ENCODE data around the gene HCST.
"Not testable (repeated sequence)": the region's sequence is repeated elsewhere in the genome, so short reads cannot be mapped to it uniquely, and the experiment has no call there.

Gene HCST

DNA sequence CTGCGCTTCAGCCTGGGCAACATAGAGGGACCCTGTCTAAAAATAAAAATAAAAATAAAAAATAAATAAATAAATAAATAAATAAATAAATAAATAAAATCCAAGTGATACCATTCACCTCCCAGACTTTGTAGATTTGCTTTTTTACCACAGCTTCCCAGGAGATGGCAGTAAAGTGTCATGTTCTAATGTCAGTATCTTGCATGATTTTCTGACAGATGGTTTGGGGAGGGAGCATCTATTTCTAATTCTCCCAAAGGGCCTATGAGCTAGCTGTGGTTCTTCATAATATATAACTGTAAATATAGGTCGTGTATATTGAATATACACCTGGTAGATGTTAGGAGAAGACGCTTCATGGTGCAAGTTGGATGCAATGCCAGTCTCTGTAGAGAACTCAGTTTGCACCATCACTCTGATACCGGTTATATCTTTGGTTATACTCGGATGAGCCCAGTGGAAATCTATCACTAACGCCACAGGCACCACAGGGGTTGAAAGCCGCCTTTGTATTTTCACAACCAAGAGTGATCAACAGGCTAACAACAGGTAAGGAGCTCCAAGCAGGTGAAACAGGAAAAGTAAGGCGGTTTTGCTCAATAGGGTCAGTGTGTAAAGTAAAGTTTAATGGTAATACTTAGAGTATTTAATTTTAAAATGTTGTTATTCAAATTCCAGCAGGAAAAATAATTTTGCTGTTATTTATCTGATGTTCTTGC lies 20.1 kb upstream of the HCST start:
- DNase-seq, result peak; percentile 85

DNA sequence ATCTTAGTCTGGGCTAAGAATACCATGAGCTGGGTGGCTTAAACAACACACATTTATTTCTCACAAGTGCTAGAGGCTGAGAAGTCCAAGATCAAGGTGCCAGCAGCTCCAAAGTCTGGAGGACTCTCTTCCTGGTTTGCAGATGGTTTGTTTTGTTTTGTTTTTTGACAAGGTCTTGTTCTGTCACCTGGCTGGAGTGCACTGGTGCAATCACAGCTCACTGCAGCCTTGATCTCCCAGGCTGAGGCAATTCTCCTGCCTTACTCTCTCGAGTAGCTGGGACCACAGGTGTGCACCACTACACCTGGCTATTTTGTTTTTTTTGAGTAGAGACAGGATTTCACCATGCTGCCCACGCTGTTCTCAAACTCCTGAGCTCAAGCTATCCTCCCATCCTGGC lies 18.4 kb upstream of the HCST start:
- no peak for DNase-seq

DNA sequence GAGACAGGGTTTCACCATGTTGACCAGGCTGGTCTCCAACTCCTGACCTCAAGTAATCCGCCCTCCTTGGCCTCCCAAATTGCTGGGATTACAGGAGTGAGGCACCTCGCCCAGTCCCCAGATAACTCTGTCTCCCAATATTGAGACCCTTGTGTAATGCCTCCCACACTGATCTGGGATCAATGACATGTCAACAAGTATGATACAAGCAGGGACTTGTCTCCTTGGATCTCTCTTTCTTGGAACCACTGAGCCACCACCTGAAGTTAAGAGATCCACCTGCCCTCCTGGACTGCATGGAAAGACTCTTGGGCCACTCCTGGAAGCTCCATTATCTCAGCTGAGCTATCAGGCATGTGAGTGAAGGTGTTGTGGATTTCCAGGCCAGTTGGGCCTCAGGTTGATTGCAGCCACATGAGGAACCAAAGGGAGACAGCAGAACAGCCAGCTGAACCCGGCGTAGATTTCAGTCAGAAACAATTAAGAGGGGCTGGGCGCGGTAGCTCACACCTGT lies 17.0 kb upstream of the HCST start:
- DNase-seq, result no peak

DNA sequence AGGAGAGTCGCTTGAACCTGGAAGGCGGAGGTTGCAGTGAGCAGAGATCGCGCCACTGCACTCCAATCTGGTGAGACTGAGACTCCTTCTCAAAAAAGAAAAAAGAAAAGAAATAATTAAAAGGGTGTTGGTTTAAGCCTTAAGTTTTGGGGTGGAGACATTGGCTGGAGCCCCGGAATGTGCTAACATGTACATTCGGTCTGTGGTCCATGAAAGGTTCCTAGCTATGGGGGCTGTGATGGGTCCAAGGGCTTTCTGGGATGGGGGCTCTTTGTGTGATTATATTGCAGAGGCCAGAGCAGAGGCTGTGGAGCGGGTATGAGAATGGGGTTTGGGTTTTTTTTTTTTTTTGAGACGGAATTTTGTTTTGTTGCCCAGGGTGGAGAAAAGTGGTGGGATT lies 16.4 kb upstream of the HCST start:
- no peak for DNase-seq

DNA sequence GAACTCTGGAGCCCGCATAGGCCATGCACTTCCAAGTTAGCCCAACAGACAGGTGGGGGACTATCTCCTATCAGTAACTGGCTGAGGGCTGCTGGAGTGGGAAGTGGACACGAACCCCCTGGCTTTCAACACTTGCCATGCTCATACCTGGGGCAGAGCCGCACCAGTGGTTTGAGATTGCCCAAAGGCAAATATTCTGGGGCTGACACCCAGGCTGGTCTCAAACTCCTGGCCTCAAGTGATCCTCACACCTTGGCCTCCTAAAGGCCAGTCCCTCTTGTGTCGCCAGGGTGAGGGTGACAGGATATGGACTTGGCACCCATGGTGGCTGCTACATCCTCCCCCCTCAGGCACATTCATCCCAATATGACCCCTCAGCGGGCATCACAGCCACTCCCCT lies 15.1 kb upstream of the HCST start:
- no peak for DNase-seq

DNA sequence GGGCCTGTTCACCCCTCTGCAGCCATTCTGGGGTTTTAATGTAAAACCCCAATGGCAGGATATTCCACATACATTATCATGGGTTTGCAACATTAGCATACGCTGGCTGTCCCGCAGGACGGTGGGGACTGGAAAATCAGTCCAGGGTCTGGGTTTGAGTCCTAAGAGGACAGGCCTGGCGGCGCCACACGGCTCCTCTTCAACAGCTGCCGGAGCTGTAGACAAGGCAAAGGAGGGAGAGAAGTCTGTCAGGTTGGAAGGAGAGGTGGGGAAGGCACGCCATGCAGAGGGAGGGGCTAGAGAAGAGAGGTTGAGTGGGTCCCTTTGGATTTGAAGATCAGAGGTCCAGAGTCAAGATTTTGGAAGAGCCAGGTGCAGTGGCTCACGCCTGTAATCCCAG lies 13.9 kb upstream of the HCST start:
- no peak for DNase-seq

DNA sequence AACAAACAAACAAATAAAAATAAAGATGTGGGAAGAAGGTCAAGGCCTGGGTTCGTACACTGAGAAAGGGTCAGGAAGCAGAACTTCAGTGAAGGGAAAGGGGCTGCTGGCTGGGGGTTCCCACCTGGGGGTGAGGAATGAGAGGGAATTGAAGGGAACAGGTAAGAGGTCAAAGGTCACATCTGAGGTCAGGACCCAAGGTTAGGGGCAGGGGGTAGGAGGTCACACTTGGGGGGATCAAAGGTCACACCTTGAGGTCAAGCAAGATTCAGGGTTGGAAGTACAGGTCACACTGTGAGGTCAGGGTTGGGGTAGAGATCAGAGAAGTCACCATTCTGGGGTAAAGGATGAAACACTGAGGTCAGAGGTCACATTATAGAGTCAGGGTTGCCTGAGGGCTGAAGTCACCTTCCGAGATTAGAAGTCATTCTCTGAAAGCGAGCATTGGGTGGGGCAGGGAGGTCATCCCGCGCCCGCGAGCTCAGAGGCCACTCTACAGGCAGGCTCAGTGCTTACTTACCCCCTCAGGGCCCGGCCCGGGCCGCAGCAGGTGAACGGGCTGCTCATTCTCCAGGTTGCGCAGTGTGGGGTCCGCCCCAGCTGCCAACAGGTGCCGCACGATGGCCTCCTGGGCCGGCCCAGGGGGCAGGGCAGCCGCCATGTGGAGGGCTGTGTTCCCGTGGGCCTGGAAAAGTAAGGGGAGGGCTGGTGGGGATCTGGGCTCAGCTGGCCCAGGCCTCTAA lies 12.8 kb upstream of the HCST start:
- no peak for DNase-seq

DNA sequence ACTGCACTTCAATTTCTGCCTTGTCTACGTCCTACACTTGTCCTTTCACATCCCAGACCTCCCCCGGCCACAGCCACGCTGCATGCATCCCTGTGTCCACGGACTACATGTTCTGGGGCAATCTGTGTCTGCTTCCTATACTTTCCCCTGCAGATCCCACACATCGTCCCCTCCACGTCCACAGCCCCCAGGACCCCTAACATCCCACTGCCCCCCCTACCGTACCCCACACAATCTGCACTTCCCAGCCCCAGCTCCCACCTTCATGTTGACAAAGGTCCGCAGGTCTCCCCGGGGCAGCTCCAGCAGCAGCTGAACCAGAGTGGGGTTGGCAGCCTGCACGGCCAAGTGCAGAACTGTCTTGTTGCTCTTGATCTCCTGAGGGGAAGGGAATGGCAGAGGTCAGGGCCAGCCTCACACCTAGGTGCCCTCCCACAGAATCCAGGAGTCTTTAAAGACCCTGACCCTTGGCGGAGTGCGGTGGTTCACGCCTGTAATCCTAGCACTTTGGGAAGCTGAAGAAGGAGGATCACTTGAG lies 12.1 kb upstream of the HCST start:
- DNase-seq, result no peak

DNA sequence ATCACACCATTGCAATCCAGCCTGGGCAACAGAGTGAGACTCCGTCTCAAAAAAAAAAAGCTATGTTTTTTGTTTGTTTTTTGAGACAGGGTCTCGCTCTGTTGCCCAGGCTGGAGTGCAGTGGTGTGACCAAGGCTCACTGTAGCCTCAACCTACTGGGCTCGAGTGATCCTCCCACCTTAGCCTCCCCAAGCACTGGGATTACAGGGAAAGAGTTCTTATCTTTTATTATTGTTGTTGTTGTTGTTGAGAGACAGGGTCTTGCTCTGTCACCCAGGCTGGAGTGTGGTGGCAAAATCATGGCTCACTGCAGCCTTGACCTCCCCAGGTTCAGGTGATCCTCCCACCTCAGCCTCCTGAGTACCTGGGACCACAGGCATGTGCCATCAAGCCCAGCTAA lies 10.5 kb upstream of the HCST start:
- DNase-seq, result not testable (repeated sequence)

DNA sequence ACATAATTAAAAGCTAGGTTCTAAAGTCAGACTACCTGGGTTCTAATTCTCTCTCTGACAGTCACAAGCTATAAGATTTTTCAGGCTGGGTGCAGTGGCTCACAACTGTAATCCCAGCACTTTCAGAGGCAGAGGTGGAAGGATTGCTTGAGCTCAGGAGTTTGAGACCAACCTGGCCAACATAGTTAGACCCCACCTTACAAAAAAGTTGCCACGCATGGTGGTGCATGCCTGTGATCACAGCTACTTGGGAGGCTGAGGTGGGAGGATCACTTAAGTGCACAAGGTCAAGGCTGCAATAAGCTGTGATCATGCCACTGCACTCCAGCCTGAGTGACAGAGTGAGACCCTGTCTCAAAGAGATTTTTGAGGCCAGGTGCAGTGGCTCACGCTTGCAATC lies 8.0 kb upstream of the HCST start:
- no peak for DNase-seq

DNA sequence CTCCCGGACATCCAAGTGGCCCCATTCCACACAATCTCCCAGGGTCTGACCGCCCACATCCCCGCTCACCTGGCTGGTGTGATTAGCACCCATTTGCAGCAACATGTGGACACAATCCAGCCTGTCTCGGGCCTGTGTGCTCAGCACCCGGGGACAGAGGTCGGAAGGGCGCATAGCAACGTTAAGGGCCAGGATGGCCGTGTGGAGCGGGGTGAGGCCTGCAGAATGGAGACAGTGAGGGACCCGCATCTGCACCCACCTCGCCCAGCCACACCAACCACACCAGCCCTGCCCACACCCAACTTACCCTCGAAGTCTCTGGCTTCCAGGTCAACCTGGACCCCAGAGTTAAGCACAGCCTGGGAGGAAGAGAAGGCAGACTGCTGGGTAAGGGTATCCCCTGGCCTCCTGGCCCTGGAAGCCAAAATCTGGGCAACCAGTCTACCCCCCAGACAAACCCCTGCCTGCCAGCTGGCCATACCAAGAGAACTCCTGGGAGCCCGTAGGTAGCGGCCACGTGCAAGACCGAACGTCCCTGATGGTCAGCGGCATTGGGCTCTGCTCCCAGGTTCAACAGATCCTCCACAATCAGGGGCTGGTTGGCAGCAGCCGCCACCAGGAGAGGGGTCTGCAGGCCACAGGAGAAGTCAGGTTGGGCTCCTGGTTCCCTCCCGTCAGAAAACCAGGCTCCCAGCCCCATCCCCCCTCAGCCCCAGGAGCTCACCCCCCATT lies 6.3 kb upstream of the HCST start:
- no peak for DNase-seq

DNA sequence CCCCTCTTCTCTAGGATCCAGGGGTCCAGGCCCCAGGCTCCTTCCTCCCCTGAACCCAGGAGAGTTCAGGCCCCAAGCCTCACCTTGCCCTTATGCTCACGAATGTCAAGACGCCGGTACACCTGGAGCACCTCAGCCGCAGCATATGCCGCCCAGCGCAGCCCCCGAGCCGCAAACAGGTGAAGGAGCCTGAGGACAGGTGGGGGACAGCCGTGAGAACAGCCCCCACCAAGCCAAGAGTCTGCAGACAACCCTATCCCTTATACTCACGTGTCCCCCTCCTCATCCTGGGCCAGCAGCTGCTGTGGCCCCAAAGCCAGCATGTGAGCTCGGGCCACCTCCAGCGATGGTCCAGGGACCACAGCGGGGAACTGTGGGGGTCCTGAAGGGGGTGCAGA lies 5.7 kb upstream of the HCST start:
- DNase-seq, result no peak

DNA sequence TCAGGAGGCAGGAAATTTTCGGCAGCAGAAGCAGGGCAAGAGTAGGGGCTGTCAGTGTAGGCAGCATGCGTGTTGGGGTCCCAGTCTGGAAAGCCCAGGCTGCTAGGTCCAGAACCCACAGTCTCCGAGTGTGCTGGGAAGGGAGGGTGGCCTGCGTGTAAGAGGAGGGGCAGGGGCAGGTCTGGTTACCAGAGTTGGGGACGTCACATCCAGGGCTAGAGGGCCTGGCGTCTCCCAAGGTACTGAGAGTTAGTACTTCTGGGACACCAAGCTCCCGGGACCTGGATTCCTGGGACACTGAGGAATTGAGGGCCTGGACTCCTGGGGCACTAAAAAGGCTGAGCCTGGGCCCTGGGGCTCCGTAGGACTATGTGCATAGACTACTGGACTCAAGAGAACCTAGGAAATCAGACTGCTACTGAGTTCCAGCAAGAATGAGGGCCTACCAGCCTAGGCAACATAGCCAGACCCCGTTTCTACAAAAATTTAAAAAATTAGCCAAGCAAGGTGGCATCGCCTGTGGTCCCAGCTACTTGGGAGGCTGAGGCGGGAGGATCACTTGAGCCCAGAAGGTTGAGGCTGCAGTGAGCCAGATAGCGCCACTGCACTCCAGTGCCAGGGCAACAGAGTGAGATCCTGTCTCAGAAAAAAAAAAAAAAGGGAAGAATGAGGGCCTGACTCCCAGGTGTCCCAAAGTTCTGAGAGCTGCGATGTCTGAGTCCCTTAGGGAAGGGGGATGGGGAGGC lies 4.5 kb upstream of the HCST start:
- no peak for DNase-seq

DNA sequence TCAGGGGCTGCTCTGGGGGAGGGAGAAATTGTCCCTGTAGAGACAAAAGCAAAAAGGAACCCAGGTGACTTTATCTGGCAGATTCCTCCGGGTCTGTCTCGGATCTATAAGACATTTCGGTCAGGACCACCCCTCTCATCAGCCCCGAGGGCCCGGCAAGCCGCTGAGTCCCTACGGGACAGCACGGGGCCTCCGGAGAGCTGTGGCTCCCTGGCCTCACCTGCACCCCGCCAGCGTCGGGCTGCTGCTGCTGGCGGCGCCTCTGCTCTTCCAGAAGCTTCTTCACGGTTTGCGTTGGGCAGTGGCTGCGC lies 3.9 kb upstream of the HCST start:
- no peak for DNase-seq

DNA sequence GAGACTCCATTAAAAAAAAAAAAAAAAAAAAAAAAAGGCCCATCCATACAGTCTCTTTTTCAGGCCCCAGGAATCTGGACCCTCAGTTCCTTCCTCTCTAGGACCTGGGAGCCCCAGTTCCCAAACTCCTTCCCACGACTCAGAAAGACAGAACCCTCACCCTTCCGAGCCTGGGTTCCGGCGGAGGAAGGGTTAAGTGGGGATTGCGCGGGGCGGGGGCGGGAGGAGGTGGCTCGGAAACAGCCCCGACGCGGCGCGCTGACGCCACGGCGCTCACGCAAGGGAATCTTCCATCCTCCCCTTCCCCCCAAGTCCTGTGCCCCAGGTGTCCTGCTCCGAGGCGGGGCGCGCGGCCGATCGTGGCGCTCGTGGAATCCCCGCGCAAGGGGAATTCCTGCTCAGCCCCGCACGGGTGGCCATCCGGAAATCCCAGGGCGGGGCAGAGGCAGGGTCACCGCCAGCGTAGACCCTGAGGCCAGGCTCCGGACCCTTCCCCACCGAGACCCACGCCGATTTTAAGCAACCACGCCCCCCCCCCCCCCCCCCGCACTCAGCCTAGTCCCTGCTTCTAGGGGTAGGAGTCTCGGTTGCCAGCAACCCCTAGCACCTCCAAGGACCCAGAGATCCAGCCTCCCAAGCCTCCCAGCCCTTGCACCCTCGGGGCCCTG lies 2.6 kb upstream of the HCST start:
- peak; percentile 95 for DNase-seq

DNA sequence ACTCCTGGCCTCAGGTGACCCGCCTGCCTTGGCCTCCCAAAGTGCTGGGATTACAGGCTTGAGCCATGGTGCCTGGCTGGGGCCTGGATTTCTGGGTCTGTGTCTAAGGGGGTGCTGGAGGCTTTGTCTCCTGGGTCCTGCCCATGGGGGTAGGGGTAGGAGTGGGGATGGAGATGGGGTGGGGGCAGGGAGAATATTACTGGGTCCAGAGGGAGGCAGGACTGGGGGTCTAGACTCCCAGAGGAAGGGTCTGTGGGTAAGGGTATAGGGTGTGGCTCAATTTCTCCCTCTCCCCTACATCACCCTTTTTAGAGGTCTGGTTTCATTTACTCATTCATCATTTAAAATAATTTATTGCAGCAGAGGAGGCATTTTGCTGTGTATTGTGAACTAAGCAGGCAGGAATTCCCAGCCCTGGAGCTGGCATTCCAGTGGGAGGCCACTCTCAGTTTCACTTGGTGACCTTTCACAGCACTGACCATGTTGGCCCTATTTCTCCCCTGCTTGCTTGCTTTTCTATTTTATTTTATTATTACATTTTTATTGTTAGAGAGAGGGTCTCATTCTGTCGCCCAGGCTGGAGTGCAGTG lies 1.2 kb upstream of the HCST start:
- DNase-seq, result no peak

DNA sequence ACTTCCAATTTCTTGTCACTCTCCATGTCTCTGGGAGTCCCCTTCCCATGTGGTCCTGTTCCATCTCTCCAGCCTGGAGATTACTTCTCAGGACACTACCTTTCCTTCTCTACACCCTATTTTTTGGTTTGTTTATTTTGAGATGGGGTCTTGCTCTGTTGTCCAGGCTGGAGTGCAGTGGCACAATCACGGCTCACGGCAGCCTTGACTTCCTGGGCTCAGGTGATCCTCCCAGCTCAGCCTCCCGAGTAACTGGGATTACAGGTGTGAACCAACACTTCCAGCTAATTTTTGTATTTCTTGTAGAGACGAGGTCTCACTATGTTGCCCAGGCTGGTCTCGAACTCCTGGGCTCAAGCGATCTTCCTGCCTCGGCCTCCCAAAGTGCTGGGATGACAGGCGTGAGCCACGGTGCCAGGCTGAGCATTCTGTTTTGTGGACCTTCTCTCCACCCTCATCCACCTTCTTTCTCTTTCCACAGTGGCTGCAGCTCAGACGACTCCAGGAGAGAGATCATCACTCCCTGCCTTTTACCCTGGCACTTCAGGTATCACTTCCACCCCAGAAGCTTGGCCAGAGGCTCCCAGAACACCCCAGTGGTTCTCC lies 644 bp downstream of the HCST start:
- DNase-seq, result no peak

DNA sequence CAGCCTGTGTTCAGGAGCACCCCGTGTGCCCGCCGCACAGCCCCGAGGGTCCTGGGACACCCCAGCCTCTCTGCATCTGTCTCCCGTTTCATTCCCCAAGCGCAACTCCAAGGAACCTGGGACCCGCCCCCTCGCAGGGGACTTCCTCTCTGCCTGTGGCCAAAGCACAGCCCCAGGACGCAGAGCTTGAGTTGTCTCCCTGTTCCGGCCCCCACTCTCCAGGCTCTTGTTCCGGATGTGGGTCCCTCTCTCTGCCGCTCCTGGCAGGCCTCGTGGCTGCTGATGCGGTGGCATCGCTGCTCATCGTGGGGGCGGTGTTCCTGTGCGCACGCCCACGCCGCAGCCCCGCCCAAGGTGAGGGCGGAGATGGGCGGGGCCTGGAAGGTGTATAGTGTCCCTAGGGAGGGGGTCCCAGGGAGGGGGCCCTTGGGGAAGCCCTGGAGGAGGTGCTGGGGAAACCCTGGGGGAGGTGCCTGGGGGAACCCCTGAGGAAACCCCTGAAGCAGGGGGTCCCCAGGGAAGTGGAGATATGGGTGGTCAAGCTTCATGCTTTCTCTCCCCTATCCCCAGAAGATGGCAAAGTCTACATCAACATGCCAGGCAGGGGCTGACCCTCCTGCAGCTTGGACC lies 1.3 kb downstream of the HCST start:
- DNase-seq, result peak; percentile 98

DNA sequence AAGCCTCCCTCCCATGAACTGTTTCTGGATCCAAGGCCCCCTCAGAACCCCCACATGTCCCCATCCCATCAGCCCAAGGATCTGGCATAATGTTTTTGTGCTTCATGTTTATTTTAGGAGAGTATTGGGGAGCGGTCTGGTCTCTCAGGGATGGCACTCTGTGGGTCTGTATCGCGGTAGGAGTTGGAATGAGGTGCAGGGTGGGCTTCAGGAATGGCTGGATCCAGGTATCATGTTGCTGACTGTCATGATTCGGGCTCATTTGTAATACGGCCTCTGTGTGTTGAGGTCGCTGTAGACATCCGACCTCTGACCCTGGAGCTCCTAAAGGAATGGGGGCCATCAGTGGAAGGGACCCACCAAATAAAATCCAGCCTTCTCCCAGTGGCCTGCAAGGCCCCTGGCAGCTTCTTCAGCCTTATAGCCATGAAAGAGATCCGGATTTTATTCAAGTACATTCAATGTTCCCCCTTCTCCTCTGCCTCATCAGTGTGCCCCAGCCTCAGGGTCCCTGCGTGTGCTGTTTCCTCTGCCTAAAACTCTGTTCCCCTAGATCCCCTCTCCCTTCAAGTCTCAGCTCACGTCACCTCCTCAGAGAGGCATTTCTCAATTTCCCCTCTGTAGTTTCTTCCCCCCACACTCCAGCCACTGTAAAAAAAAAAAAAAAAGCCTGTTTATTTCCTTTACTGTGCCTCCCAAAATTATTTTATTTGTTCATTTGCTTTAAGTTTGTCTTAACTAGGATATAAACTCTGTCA lies 2.2 kb downstream of the HCST start:
- peak; percentile 65 for DNase-seq

DNA sequence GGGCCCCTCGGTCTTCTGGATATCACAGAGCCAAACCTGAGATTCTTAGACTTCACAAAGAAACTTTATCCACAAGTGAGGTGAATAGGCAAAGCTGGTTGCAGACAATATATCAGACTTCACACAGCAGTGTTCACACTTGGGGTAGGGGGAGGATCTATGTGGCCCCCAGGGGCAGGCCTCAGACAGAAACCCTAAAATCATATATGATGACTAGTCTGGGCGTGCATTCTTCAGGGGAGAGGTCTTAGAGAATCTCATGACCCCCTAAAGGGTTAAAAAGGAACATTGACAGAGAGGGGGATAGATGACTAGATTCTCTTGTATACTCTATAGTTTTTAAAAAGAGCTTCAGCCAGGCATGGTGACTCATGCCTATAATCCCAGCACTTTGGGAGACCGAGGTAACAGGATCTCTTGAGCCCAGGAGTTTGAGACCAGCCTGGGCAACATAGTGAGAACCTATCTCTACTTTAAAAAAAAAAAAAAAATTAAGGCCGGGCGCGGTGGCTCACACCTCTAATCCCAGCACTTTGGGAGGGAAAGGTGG lies 2.9 kb downstream of the HCST start:
- DNase-seq, result no peak
